Progenitor cell of endocrine pancreas (in vitro differentiated cells): ENCODE data around the gene IPO11. TPM values are rescaled to one million over a fixed set of nuclear protein-coding genes. Genes with fewer than 3 reads are reported as not detected.
"Not testable (repeated sequence)": the region's sequence is repeated elsewhere in the genome, so short reads cannot be mapped to it uniquely, and the experiment has no call there.

Source experiments
- DNase-seq: peaks from one replicate; pipeline ENCODE4 v3.0.0; 2021; ENCODE audit warnings: low spot score; ENCODE audit not compliant: unreplicated experiment
- H3K27ac Mint-ChIP-seq: 2 replicates; pipeline ENCODE4 v1.8.0; 2021; ENCODE audit warnings: mild to moderate bottlenecking, moderate library complexity, mixed read lengths
- H3K27me3 Mint-ChIP-seq: 2 replicates; pipeline ENCODE4 v1.8.0; 2021; ENCODE audit warnings: mixed read lengths
- H3K36me3 Mint-ChIP-seq: 2 replicates; pipeline ENCODE4 v1.8.0; 2022; ENCODE audit warnings: mixed read lengths; ENCODE audit not compliant: insufficient read depth
- H3K4me1 Mint-ChIP-seq: 2 replicates; pipeline ENCODE4 v1.8.0; 2021; ENCODE audit warnings: low read depth, mixed read lengths
- H3K4me3 Mint-ChIP-seq: 2 replicates; pipeline ENCODE4 v1.8.0; 2021; ENCODE audit warnings: low read depth, mild to moderate bottlenecking, moderate library complexity, mixed read lengths
- H3K9me3 Mint-ChIP-seq: 2 replicates; pipeline ENCODE4 v1.8.0; 2021; ENCODE audit warnings: low read depth, mixed read lengths
- CTCF ChIP-seq: fragments of 200-600 bp; sonication (generic); IDR thresholded peaks from one replicate; pipeline ENCODE4 v1.5.0; 2021; ENCODE audit warnings: antibody characterized with exemption, mild to moderate bottlenecking; ENCODE audit not compliant: unreplicated experiment
- total RNA-seq: library from RNA; stranded (reverse); gene quantifications from 2 replicates; pipeline ENCODE4 v1.2.1, GENCODE V29; 2021

IPO11 gene
- total RNA-seq, 1 donor from 2014 or later: 32.7 TPM

- H3K4me3 Mint-ChIP-seq: no peak overlapping the region
Observed at GRCh38 chr5:62498961-62499360, 86.4 kb downstream of the IPO11 start.

DNA sequence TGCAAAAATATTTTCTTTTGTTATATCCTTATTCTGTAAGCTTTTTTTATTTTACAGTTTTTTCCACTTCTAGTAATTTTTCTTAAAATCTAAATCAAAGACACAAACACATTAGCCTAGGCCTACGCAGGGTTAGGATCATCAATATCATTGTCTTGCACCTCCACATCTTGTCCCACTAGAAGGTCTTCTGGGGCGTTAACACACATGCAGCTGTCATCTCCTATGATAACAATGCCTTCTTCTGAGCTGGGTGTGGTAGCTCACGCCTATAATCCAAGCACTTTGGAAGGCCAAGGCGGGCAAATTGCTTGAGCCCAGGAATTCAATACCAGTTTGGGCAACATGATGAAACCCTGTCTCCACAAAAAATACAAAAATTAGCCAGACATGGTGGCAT is 87.2 kb downstream of the IPO11 start:
- no peak for TF ChIP-seq CTCF
- peaks cover 6% of the 10 kb centered on the region for H3K36me3 Mint-ChIP-seq
- peaks cover 2% of the 10 kb centered on the region for H3K4me1 Mint-ChIP-seq
- H3K27me3 Mint-ChIP-seq: no peaks in the 10 kb centered on the region
- no peak overlapping the region for H3K4me3 Mint-ChIP-seq
- no peak for DNase-seq
- no peak overlapping the region for H3K27ac Mint-ChIP-seq
- H3K9me3 Mint-ChIP-seq: no peaks in the 10 kb centered on the region

More at GRCh38 chr5:62498961-62499360, 86.4 kb downstream of the IPO11 start:
- DNase-seq: no peak
- Mint-ChIP-seq H3K27ac (no peak overlapping the region), H3K4me1 (peaks cover 2% of the 10 kb centered on the region), H3K9me3 (no peaks in the 10 kb centered on the region), H3K27me3 (no peaks in the 10 kb centered on the region), H3K36me3 (peaks cover 6% of the 10 kb centered on the region)
- no peak for TF ChIP-seq CTCF

- no peak overlapping the region for H3K27ac Mint-ChIP-seq
- no peak for DNase-seq
- H3K4me3 Mint-ChIP-seq: no peak overlapping the region
- H3K4me1 Mint-ChIP-seq: no peaks in the 10 kb centered on the region
- no peak for TF ChIP-seq CTCF
- no peaks in the 10 kb centered on the region for H3K9me3 Mint-ChIP-seq
- no peaks in the 10 kb centered on the region for H3K27me3 Mint-ChIP-seq
- peaks cover 11% of the 10 kb centered on the region for H3K36me3 Mint-ChIP-seq
Observed at GRCh38 chr5:62502456-62503101, 90.0 kb downstream of the IPO11 start.

DNA sequence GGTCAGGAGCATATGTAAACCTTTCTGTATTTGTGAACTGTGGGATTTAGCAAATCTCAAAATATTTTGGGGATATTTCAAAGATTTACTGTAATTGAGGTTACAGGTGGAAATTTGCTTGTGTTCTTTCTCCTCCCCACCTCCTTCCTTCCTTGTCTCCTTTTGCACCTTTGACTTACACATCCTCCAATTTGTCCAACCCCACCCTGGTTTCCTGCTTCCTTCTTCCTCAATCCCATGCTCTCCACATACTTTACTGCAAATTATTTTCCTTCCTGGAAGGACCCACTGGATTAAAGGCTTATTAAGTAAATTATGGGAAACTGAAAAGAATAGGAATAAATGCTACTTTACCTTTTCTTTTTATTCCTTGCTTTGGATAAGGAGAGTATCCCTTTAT is 91.6 kb downstream of the IPO11 start:
- peaks cover 3% of the 10 kb centered on the region for H3K9me3 Mint-ChIP-seq
- H3K36me3 Mint-ChIP-seq: peaks cover 12% of the 10 kb centered on the region
- no peak overlapping the region for H3K4me3 Mint-ChIP-seq
- no peak for DNase-seq
- H3K4me1 Mint-ChIP-seq: no peaks in the 10 kb centered on the region
- no peak for TF ChIP-seq CTCF
- H3K27ac Mint-ChIP-seq: no peak overlapping the region
- no peaks in the 10 kb centered on the region for H3K27me3 Mint-ChIP-seq

DNA sequence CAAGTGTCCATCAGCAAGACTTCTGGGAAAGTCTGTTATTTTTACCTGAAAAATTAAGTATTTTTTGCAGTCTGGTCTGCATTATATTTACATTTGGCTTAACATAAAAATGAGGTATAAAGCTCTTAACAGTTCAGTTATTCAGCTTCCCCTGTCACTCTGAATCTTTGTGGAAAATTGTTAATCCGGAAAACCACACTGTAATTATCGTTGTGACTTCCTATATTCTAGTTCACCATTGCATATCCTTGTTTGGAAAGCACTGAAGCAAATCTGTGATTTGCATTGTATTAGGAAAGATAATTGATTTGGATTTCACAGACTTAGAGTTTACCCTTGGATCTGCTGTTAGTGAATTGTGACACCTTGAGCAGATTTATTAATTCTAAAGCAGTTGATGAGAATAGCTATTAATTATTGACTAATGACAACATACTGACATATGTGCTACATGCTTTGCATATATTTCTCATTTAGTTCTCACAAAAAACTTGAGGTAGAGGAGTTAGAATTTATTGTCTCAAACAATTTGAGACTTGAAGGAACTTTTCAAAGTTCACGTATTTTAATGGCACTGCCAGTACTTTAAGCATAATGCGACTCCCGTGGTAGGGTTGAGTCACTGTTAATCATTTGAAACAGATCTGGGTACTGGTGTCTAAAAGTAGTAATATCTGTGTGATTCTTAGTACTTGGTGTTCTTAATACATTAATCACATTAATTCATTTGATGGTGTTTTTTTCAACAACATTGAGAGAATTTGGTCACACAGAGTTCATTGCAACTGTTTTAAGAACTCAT is 94.3 kb downstream of the IPO11 start:
- H3K9me3 Mint-ChIP-seq: peaks cover 3% of the 10 kb centered on the region

GRCh38 chr5:62508760-62509159 is 96.2 kb downstream of the IPO11 start:
- not testable (repeated sequence) for H3K4me1 Mint-ChIP-seq, H3K27me3 Mint-ChIP-seq, DNase-seq, H3K27ac Mint-ChIP-seq, H3K4me3 Mint-ChIP-seq, H3K9me3 Mint-ChIP-seq
- H3K36me3 Mint-ChIP-seq: peaks cover 19% of the 10 kb centered on the region

More for the DNA sequence above, 94.3 kb downstream of the IPO11 start:
- Mint-ChIP-seq H3K27me3 (no peaks in the 10 kb centered on the region), H3K4me1 (no peaks in the 10 kb centered on the region), H3K4me3 (no peak overlapping the region), H3K36me3 (peaks cover 19% of the 10 kb centered on the region), H3K27ac (no peak overlapping the region)
- DNase-seq: no peak
- TF ChIP-seq CTCF: no peak
